Stomach (tissue), 4 donors: Measurements from ENCODE around the gene EXOC3.
"Not testable (repeated sequence)": the region's sequence is repeated elsewhere in the genome, so short reads cannot be mapped to it uniquely, and the experiment has no call there.

Experiments
- CTCF ChIP-seq, 7 experiments: fragments of 450-650 bp in 4 of 7; fragments of 200-600 bp in 3 of 7; sonication (generic) in 3 of 7; IDR thresholded peaks; one replicate each; pipeline ENCODE4 v1.5.1; 2016 to 2019; ENCODE audit warnings: antibody characterized with exemption in 7 of 7, control low read depth in 2 of 7, mild to moderate bottlenecking in 1 of 7
- EP300 ChIP-seq: sonication (generic); formaldehyde crosslinking; IDR thresholded peaks from one replicate; pipeline ENCODE4 v1.6.1; 2017; ENCODE audit warnings: antibody characterized with exemption
- POLR2A ChIP-seq, 4 donors: fragments of 450-650 bp; IDR thresholded peaks; one replicate each; pipeline ENCODE4 v1.6.1; 2016; ENCODE audit warnings: antibody characterized with exemption in 4 of 4, control low read depth in 2 of 4, mild to moderate bottlenecking in 1 of 4, moderate library complexity in 1 of 4
- POLR2AphosphoS5 ChIP-seq, 3 donors: sonication (generic); formaldehyde crosslinking; IDR thresholded peaks; one replicate each; pipeline ENCODE4 v1.6.1; 2016; ENCODE audit warnings: antibody characterized with exemption in 3 of 3

GRCh38 chr5:398141-398474, 44.9 kb upstream of the EXOC3 start:
- TF ChIP-seq CTCF (IDR thresholded peaks at IDR 0.05); POLR2AphosphoS5 (IDR thresholded peaks at IDR 0.05); POLR2A (IDR thresholded peaks at IDR 0.05); EP300: not testable (repeated sequence)
